ENCODE data around the gene TRPC6. TPM values are rescaled to one million over a fixed set of nuclear protein-coding genes. Genes with fewer than 3 reads are reported as not detected.
A peak's percentile ranks its signal among the peaks of the same experiment; 100 is the strongest.

TRPC6 gene
- total RNA-seq, 1 donor from 2014 or later, result not detected

DNA sequence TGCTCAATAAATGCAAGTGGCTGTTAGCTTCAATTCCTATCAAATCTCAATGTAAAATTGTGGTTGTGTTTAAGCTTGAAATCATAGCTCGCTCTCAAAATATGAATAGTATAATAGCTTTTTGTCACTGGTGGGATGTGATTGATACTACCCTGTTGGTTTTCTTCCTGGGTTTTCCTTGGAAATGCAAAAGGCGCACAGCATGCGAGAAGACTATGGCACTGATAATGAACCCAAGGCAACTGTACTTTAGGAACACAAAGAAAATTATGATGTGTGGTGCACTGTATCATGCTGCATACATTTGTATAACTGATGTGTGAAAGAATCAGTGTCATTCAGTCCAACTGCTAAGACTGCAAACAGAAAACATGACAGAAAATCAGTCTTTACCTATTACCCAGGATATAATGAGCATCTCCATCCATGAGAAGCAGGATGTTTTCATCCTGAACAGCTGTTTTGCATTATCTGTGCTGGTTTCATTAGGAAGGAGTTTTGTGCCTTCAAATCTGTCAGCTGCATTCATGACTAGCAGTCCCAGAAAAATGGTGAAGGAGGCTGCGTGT lies 101.2 kb downstream of the TRPC6 start:
- no peaks in the 10 kb centered on the region for H3K4me1 Mint-ChIP-seq
- H3K9me3 Mint-ChIP-seq, result no peaks in the 10 kb centered on the region
- no peak overlapping the region for H3K4me3 Mint-ChIP-seq
- H3K27me3 Mint-ChIP-seq (ENCODE audit: low read depth), result no peaks in the 10 kb centered on the region
- no peaks in the 10 kb centered on the region for H3K36me3 Mint-ChIP-seq (ENCODE audit: low read depth)
- no peak overlapping the region for H3K27ac Mint-ChIP-seq (ENCODE audit: unreplicated experiment)
- DNase-seq (ENCODE audit: low read depth, low spot score), result no peak
- TF ChIP-seq, protein P1, sequence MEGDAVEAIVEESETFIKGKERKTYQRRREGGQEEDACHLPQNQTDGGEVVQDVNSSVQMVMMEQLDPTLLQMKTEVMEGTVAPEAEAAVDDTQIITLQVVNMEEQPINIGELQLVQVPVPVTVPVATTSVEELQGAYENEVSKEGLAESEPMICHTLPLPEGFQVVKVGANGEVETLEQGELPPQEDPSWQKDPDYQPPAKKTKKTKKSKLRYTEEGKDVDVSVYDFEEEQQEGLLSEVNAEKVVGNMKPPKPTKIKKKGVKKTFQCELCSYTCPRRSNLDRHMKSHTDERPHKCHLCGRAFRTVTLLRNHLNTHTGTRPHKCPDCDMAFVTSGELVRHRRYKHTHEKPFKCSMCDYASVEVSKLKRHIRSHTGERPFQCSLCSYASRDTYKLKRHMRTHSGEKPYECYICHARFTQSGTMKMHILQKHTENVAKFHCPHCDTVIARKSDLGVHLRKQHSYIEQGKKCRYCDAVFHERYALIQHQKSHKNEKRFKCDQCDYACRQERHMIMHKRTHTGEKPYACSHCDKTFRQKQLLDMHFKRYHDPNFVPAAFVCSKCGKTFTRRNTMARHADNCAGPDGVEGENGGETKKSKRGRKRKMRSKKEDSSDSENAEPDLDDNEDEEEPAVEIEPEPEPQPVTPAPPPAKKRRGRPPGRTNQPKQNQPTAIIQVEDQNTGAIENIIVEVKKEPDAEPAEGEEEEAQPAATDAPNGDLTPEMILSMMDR (conservative IDR thresholded peaks at IDR 0.05), result no peak

DNA sequence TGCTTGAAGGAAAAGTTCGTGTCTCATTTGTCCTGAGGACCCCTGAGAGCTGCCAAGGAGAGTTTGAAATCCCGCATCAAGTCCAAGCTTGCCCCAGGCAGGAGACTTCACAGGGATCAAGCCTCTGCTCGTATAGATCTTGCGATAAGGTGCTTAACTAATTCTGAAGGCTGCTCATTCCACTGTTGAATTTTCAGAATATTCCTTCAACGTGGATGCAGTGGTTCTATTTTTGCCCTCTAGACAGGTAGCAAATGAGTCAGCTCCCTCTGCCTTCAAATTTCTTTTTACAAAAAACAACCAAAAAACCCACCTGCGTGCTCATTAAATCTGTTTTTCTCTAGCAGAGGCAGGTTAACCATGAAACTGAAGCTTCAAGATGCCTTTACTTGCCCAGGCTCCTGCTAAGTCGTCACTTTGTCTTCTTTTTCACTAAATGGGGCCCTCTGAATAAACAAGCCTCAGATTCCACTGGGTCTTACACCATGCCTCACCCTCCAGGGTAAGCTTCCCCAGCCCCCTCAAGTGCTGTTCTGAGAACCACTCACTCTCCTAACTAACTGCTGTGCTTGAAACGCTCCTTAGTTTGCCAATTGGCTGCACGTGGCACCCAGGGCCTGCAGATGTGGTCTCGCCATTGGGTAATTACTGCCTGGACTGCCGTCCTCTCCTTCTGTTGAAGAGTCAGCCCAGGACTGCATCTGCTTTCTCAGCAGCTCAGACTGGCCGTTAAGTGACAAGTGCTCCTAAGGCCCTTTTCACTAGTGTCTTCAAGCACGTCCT lies 105.0 kb downstream of the TRPC6 start:
- Mint-ChIP-seq H3K27me3 (ENCODE audit: low read depth) (no peaks in the 10 kb centered on the region), H3K9me3 (no peaks in the 10 kb centered on the region), H3K4me1 (no peaks in the 10 kb centered on the region), H3K36me3 (ENCODE audit: low read depth) (no peaks in the 10 kb centered on the region), H3K27ac (ENCODE audit: unreplicated experiment) (peak overlapping the region; percentile 8), H3K4me3 (no peak overlapping the region)
- DNase-seq (ENCODE audit: low read depth, low spot score), result no peak
- TF ChIP-seq, protein P1 (conservative IDR thresholded peaks at IDR 0.05), result no peak

DNA sequence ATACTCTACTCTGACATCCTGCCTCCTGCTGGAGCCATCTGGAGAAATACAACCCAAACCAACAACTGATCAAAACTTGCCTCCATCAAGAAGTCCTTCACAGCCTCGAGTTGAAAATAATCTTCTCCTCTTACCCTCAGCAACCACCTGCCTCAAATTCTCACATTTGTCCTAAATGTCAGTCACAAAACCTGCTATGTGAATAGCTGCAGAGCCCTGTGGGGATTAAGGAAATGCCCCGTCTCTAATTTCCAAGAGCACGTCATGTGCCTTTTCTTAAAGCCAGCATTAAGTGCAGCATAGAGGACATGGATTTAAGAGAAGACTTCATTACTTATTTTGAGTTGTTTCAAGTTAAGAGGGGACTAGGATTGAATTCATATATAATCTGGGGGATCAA lies 105.9 kb downstream of the TRPC6 start:
- Mint-ChIP-seq H3K36me3 (ENCODE audit: low read depth) (no peaks in the 10 kb centered on the region), H3K27me3 (ENCODE audit: low read depth) (no peaks in the 10 kb centered on the region), H3K9me3 (no peaks in the 10 kb centered on the region), H3K4me1 (no peaks in the 10 kb centered on the region), H3K27ac (ENCODE audit: unreplicated experiment) (no peak overlapping the region), H3K4me3 (no peak overlapping the region)
- no peak for DNase-seq (ENCODE audit: low read depth, low spot score)
- TF ChIP-seq, protein P1 (conservative IDR thresholded peaks at IDR 0.05), result no peak

DNA sequence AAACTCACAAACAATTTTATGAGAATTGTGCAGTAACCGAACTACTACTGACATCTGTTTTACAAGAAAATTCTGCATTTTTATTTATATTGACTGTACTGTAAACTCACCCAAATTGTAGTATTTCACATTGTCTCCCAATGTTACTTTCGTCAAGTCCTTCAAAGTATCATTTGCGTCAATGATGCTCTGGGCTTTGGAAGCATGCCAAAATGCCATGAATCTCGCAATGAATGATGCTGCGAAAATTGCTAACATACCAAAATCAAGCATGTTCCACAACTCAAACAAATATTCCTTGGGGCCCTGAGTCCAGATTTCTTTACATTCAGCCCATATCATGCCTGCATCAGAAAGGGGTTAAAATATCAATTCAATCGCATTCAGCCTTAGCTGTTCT lies 107.6 kb downstream of the TRPC6 start:
- H3K27ac Mint-ChIP-seq (ENCODE audit: unreplicated experiment), result no peak overlapping the region
- H3K9me3 Mint-ChIP-seq, result no peaks in the 10 kb centered on the region
- TF ChIP-seq, protein P1 (conservative IDR thresholded peaks at IDR 0.05), result no peak
- H3K4me1 Mint-ChIP-seq, result no peaks in the 10 kb centered on the region
- H3K36me3 Mint-ChIP-seq (ENCODE audit: low read depth), result no peaks in the 10 kb centered on the region
- DNase-seq (ENCODE audit: low read depth, low spot score), result no peak
- H3K27me3 Mint-ChIP-seq (ENCODE audit: low read depth), result no peaks in the 10 kb centered on the region
- no peak overlapping the region for H3K4me3 Mint-ChIP-seq

DNA sequence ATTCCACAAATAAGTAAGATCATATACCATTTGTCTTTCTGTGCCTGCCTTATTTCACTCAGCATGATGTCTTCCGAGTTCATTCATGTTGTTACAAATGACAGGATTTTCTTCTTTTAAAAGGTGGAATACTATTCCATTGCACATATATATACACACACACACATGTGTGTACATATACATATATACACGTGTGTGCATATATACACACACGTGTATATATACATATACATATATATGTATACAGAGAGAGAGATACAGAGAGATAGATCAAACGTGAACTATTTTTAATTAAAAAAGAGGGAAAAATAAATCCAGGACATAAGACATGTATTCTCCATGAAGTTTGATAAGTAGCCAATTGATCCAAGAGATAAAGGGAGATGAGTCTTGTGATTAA lies 108.1 kb downstream of the TRPC6 start:
- Mint-ChIP-seq H3K36me3 (ENCODE audit: low read depth) (no peaks in the 10 kb centered on the region), H3K4me1 (no peaks in the 10 kb centered on the region), H3K27ac (ENCODE audit: unreplicated experiment) (no peak overlapping the region), H3K4me3 (no peak overlapping the region), H3K27me3 (ENCODE audit: low read depth) (no peaks in the 10 kb centered on the region), H3K9me3 (no peaks in the 10 kb centered on the region)
- TF ChIP-seq, protein P1 (conservative IDR thresholded peaks at IDR 0.05), result no peak
- DNase-seq (ENCODE audit: low read depth, low spot score), result no peak

Data from neural crest cell (in vitro differentiated cells).